Measurements from ENCODE around the gene HYI. TPM values are rescaled to one million over a fixed set of nuclear protein-coding genes. Genes with fewer than 3 reads are reported as not detected.

HYI gene
- total and polyA plus RNA-seq, 8 donors = 24.4 to 173 (median 59.6) TPM

GRCh38 chr1:43468414-43468813 lies 14.7 kb upstream of the HYI start:
- no peak overlapping the region for H3K27ac ChIP-seq
- no peak overlapping the region for H3K4me3 ChIP-seq
- DNase-seq = no peak
- H3K9me3 ChIP-seq = no peaks in the 10 kb centered on the region
- peaks cover 0 to 10% (median 3%) of the 10 kb centered on the region in 4 donors for H3K4me1 ChIP-seq
- H3K36me3 ChIP-seq = no peaks in the 10 kb centered on the region
- 81 to 90% (median 88%) methylated on average over 1 to 3 of the region's 3 CpGs for WGBS, 5 donors
- intact Hi-C loops (cut with DNase I; ENCODE audit: low total_unique reads) = no loop called here
- no peak for TF ChIP-seq EP300 (IDR thresholded peaks at IDR 0.05)
- TF ChIP-seq POLR2AphosphoS5 (IDR thresholded peaks at IDR 0.05) = no peak
- TF ChIP-seq, protein P1, sequence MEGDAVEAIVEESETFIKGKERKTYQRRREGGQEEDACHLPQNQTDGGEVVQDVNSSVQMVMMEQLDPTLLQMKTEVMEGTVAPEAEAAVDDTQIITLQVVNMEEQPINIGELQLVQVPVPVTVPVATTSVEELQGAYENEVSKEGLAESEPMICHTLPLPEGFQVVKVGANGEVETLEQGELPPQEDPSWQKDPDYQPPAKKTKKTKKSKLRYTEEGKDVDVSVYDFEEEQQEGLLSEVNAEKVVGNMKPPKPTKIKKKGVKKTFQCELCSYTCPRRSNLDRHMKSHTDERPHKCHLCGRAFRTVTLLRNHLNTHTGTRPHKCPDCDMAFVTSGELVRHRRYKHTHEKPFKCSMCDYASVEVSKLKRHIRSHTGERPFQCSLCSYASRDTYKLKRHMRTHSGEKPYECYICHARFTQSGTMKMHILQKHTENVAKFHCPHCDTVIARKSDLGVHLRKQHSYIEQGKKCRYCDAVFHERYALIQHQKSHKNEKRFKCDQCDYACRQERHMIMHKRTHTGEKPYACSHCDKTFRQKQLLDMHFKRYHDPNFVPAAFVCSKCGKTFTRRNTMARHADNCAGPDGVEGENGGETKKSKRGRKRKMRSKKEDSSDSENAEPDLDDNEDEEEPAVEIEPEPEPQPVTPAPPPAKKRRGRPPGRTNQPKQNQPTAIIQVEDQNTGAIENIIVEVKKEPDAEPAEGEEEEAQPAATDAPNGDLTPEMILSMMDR (IDR thresholded peaks at IDR 0.05) = no peak
- no peak for TF ChIP-seq POLR2A (IDR thresholded peaks at IDR 0.05)
- H3K27me3 ChIP-seq = no peaks in the 10 kb centered on the region

GRCh38 chr1:43466403-43466802 lies 12.7 kb upstream of the HYI start:
- H3K27ac ChIP-seq = no peak overlapping the region
- intact Hi-C loops (cut with DNase I; ENCODE audit: low total_unique reads) = no loop called here
- 50 to 67% (median 58%) methylated on average over 2 of the region's 2 CpGs for WGBS, 5 donors

GRCh38 chr1:43465505-43466067 lies 11.9 kb upstream of the HYI start:
- Histone ChIP-seq H3K27ac (no peak overlapping the region), H3K9me3 (no peaks in the 10 kb centered on the region), H3K27me3 (no peaks in the 10 kb centered on the region), H3K4me3 (no peak overlapping the region), H3K4me1 (peaks cover 0 to 10% (median 3%) of the 10 kb centered on the region in 4 donors), H3K36me3 (no peaks in the 10 kb centered on the region)
- intact Hi-C loops (cut with DNase I; ENCODE audit: low total_unique reads) = no loop called here
- 54 to 67% (median 61%) methylated on average over 3 of the region's 3 CpGs for WGBS, 5 donors
- TF ChIP-seq POLR2AphosphoS5 (IDR thresholded peaks at IDR 0.05) (no peak), EP300 (IDR thresholded peaks at IDR 0.05) (no peak), POLR2A (IDR thresholded peaks at IDR 0.05) (no peak)
- TF ChIP-seq, protein P1 (IDR thresholded peaks at IDR 0.05) = no peak
- peak in 1 of 2 donors; percentile 13 for DNase-seq

More at GRCh38 chr1:43466403-43466802, 12.7 kb upstream of the HYI start:
- no peak for TF ChIP-seq POLR2AphosphoS5 (IDR thresholded peaks at IDR 0.05)
- TF ChIP-seq EP300 (IDR thresholded peaks at IDR 0.05) = no peak
- no peak for TF ChIP-seq POLR2A (IDR thresholded peaks at IDR 0.05)
- TF ChIP-seq, protein P1 (IDR thresholded peaks at IDR 0.05) = no peak
- DNase-seq = peak in 1 of 2 donors; percentile 36
- no peak overlapping the region for H3K4me3 ChIP-seq
- peaks cover 0 to 10% (median 3%) of the 10 kb centered on the region in 4 donors for H3K4me1 ChIP-seq
- no peaks in the 10 kb centered on the region for H3K9me3 ChIP-seq
- H3K27me3 ChIP-seq = no peaks in the 10 kb centered on the region
- H3K36me3 ChIP-seq = no peaks in the 10 kb centered on the region

DNA sequence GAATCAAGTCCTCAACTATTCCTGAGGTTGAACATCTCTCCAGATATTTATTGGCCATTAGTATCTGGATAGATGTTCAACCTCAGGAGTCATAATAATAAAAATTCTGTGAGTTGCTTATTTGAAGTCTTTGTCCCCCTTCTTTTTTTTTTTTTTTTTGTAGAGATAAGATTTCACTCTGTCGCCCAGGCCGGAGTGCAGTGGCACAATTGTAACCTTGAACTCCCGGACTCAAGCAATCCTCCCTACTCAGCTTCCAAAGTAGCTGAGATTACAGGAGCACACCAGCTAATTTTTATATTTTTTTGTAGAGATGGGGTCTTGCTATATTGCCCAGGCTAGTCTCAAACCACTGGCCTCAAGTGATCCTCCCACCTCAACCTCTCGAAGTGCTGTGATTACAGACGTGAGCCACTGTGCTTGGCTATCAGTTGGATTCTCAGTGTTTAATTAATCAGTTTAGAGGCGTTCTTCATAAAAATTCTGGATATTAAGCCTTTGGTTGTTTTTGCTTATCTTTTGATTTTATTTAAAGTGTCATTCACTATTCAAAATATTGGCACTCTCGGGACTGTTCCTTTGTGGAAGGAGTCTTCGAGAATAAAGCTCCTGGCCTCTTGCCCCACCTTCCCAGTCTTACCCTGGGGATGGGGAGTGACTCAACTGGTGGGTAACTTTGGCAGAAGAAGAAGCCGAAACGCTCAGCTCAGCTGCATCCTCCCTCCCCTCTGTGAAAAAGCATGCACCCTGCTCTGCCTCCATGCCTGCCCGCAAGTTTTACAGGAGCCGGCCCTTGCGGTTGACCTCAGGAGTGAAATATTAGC lies 11.2 kb upstream of the HYI start:
- no peak overlapping the region for H3K27ac ChIP-seq
- peak in 1 of 2 donors; percentile 7 for DNase-seq

More for the DNA sequence above, 11.2 kb upstream of the HYI start:
- H3K4me3 ChIP-seq = no peak overlapping the region
- H3K36me3 ChIP-seq = no peaks in the 10 kb centered on the region
- WGBS, 5 donors = 68 to 81% (median 77%) methylated on average over 13 of the region's 13 CpGs
- H3K27me3 ChIP-seq = no peaks in the 10 kb centered on the region
- intact Hi-C loops (cut with DNase I; ENCODE audit: low total_unique reads) = no loop called here
- H3K9me3 ChIP-seq = no peaks in the 10 kb centered on the region
- H3K4me1 ChIP-seq = peaks cover 0 to 10% (median 3%) of the 10 kb centered on the region in 4 donors
- no peak for TF ChIP-seq POLR2A (IDR thresholded peaks at IDR 0.05)
- TF ChIP-seq, protein P1 (IDR thresholded peaks at IDR 0.05) = no peak
- TF ChIP-seq POLR2AphosphoS5 (IDR thresholded peaks at IDR 0.05) = no peak
- no peak for TF ChIP-seq EP300 (IDR thresholded peaks at IDR 0.05)
